ENCODE data around the gene MAGEC3. TPM values are rescaled to one million over a fixed set of nuclear protein-coding genes. Genes with fewer than 3 reads are reported as not detected.

MAGEC3 gene
- total RNA-seq, 1 experiment from 2014 or later, result not detected

DNA sequence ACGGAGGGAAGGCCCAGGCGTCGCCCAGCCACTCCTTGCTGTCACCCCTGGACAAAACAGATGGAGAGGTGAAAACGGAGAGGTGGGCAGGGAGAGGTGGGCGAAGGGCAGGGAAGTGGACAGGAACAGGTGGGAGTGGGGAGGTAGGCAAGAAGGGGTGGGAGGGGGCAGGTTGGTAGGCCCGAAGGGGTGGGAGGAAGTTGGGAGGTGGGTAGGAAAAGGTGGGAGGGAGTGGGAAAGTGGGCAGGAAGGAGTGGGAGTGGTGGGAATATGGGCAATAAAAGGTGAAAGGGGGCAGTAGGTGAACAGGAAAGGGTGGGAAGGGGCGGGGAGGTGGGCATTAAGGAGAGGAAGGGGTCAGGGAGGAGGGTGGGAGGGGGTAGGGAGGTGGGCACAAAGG, 56.6 kb downstream of the MAGEC3 start:
- POLR2A ChIA-PET (ENCODE audit: low non-redundant PET), result no interaction called here
- TF ChIP-seq, protein P1, sequence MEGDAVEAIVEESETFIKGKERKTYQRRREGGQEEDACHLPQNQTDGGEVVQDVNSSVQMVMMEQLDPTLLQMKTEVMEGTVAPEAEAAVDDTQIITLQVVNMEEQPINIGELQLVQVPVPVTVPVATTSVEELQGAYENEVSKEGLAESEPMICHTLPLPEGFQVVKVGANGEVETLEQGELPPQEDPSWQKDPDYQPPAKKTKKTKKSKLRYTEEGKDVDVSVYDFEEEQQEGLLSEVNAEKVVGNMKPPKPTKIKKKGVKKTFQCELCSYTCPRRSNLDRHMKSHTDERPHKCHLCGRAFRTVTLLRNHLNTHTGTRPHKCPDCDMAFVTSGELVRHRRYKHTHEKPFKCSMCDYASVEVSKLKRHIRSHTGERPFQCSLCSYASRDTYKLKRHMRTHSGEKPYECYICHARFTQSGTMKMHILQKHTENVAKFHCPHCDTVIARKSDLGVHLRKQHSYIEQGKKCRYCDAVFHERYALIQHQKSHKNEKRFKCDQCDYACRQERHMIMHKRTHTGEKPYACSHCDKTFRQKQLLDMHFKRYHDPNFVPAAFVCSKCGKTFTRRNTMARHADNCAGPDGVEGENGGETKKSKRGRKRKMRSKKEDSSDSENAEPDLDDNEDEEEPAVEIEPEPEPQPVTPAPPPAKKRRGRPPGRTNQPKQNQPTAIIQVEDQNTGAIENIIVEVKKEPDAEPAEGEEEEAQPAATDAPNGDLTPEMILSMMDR (conservative IDR thresholded peaks at IDR 0.05; ENCODE audit: low read depth, low read length), result no peak
- no peak for TF ChIP-seq EZH2 (IDR thresholded peaks at IDR 0.05; ENCODE audit: borderline replicate concordance, low read depth, low read length, poor library complexity, severe bottlenecking)
- Histone ChIP-seq H3K36me3 (ENCODE audit: insufficient read depth, low read length, poor library complexity, severe bottlenecking) (no peaks in the 10 kb centered on the region), H3K4me3 (ENCODE audit: low read depth, low read length, poor library complexity, severe bottlenecking) (no peak overlapping the region), H3K27me3 (replicated peaks; ENCODE audit: insufficient read depth, low read depth, low read length, poor library complexity) (no peaks in the 10 kb centered on the region), H3K27ac (ENCODE audit: low read depth, low read length, poor library complexity, severe bottlenecking) (no peak overlapping the region), H3K9me3 (ENCODE audit: low read depth, low read length, poor library complexity, severe bottlenecking) (no peaks in the 10 kb centered on the region), H3K4me1 (ENCODE audit: insufficient read depth, low read length, poor library complexity, severe bottlenecking) (no peaks in the 10 kb centered on the region)
- intact Hi-C loops (cut with micrococcal nuclease; ENCODE audit: unreplicated experiment), result no loop called here
- no TSS peak for BruUV-seq (replicated peaks)
- DNase-seq (ENCODE audit: low spot score), result no peak
- CTCF ChIA-PET, result no interaction called here

DNA sequence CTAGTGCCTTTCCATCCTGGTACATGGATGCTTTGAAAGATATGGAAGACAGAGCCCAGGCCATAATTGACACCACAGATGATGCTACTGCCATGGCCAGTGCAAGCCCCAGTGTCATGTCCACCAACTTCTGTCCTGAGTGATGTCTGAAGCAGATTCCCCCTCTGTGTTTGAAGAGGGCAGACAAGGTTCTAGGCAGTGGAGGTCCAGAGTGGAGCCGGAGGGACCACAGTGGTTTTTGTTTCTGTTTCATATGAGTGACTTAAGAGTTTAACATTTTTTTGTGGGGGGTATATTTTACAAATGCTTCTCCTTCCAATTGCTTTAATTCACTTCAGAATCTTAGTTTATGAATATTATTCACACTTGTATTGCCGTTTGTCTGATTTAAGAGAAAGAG, 59.6 kb downstream of the MAGEC3 start:
- Histone ChIP-seq H3K4me1 (ENCODE audit: insufficient read depth, low read length, poor library complexity, severe bottlenecking) (no peaks in the 10 kb centered on the region), H3K4me3 (ENCODE audit: low read depth, low read length, poor library complexity, severe bottlenecking) (no peak overlapping the region), H3K27ac (ENCODE audit: low read depth, low read length, poor library complexity, severe bottlenecking) (no peak overlapping the region), H3K36me3 (ENCODE audit: insufficient read depth, low read length, poor library complexity, severe bottlenecking) (no peaks in the 10 kb centered on the region), H3K27me3 (replicated peaks; ENCODE audit: insufficient read depth, low read depth, low read length, poor library complexity) (no peaks in the 10 kb centered on the region), H3K9me3 (ENCODE audit: low read depth, low read length, poor library complexity, severe bottlenecking) (no peaks in the 10 kb centered on the region)
- no peak for TF ChIP-seq EZH2 (IDR thresholded peaks at IDR 0.05; ENCODE audit: borderline replicate concordance, low read depth, low read length, poor library complexity, severe bottlenecking)
- TF ChIP-seq, protein P1 (conservative IDR thresholded peaks at IDR 0.05; ENCODE audit: low read depth, low read length), result no peak
- BruUV-seq (replicated peaks), result no TSS peak
- no peak for DNase-seq (ENCODE audit: low spot score)
- CTCF ChIA-PET, result no interaction called here
- POLR2A ChIA-PET (ENCODE audit: low non-redundant PET), result no interaction called here
- intact Hi-C loops (cut with micrococcal nuclease; ENCODE audit: unreplicated experiment), result no loop called here

DNA sequence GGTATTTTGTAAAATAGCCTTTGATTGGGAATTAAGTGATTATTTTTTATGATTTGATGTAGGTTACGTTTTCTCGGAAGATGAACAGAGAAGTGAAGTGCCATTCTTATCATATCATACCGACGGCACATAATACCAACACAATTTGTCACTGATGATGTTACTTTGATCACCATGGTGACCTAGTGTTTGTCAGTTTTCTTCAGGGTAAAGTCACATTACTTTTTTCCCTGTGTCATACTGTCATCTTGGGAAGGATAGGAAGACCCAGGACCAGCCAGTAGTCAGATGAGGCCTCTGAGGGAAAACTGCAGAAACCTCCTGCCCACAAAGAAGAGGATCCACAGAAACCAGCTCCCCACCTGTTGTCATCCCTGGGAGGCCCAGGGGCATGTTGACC, 64.2 kb downstream of the MAGEC3 start:
- Histone ChIP-seq H3K9me3 (ENCODE audit: low read depth, low read length, poor library complexity, severe bottlenecking) (peaks cover 3% of the 10 kb centered on the region), H3K27me3 (replicated peaks; ENCODE audit: insufficient read depth, low read depth, low read length, poor library complexity) (no peaks in the 10 kb centered on the region), H3K36me3 (ENCODE audit: insufficient read depth, low read length, poor library complexity, severe bottlenecking) (no peaks in the 10 kb centered on the region), H3K4me1 (ENCODE audit: insufficient read depth, low read length, poor library complexity, severe bottlenecking) (no peaks in the 10 kb centered on the region), H3K27ac (ENCODE audit: low read depth, low read length, poor library complexity, severe bottlenecking) (no peak overlapping the region), H3K4me3 (ENCODE audit: low read depth, low read length, poor library complexity, severe bottlenecking) (no peak overlapping the region)
- ChIA-PET POLR2A (ENCODE audit: low non-redundant PET) (no interaction called here), CTCF (no interaction called here)
- no peak for DNase-seq (ENCODE audit: low spot score)
- TF ChIP-seq, protein P1 (conservative IDR thresholded peaks at IDR 0.05; ENCODE audit: low read depth, low read length), result no peak
- no peak for TF ChIP-seq EZH2 (IDR thresholded peaks at IDR 0.05; ENCODE audit: borderline replicate concordance, low read depth, low read length, poor library complexity, severe bottlenecking)
- no TSS peak for BruUV-seq (replicated peaks)
- intact Hi-C loops (cut with micrococcal nuclease; ENCODE audit: unreplicated experiment), result no loop called here

Data from A673 (cell line).